GM21825 (cell line): Measurements from ENCODE around the gene ZNF638.

Experiments
- ATAC-seq: cut with Tn5 transposase; IDR thresholded peaks from one replicate; pipeline ENCODE4 v1.9.1; 2021; ENCODE audit warnings: mild to moderate bottlenecking, moderate library complexity; ENCODE audit not compliant: unreplicated experiment

The ZNF638 gene

DNA sequence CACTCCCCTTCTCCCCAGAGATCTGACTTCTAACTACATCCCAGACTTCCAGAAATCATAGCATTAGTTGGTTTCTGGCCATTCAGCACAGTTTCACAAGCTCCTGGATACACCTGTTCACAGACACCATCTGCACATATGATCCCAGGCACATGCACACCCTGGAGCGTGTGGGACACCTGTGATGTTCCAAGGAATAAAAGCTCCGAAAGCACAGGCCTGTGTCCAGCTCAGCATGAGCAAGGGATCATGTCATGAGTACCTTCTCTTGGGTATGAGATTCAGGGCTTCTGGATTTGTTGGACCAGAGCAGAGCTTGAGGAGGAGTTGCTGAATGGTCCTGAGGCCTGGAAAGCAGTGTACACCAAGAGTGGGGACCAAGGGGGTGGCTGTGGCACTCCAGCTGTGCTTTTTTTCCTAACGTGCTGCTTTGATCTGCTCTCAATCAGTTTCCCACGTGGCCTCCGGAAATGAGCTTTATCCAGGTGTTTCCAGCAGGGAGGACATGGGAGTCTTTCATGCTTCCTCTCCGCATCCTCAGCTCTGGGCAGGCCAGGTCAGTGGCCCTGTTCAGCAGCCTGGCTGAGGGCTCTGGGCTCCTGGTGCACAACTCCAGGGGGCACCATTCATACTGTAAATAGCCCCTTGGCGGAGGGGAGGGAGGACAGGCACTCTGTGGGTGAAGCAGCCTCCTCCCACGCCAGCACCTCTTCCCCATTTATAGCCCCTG lies 123.6 kb downstream of the ZNF638 start:
- no peak for ATAC-seq

DNA sequence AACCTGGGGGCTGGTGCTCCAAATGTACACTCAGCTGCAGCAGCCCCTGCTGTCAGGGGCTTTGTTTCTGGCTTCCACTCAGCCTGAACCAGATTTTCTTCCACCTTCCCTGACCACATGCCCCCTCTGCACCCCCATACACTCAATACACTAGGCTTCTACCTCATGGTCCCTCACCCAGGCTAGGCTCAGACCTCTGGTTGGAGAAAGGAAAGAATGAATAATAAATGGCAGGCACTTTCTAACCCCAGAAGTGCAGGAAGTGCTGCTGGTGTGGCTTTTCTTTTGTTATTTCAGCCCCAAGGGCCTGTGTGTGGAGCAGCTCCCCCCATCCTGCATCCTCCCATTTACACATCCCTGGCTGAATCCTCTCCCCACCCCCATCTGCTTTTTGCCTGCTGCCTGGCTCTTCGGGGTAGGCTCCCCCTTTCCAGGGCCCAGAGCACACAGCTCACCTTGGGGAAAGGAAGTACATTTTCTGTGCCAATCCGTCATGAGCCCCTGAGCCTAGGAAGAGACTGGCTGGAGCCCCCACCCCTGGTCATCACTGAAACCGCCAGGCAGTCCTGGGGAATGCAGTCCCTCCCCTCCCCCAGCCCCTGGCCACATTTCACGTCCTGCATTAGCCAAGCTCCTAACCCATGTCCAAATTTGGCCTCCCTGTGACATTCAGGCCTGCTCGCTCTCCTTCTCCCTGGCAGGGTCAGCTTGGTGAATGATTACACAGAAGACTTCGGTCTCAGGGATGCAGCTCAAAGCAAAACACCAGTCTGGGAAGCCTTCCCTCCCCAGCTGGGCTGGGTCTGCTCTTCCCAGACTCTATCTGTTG lies 124.4 kb downstream of the ZNF638 start:
- ATAC-seq, result no peak

GRCh38 chr2:71456617-71457016 lies 125.0 kb downstream of the ZNF638 start:
- ATAC-seq, result no peak

- ATAC-seq, result no peak
Observed at GRCh38 chr2:71457123-71457915, 125.7 kb downstream of the ZNF638 start.

DNA sequence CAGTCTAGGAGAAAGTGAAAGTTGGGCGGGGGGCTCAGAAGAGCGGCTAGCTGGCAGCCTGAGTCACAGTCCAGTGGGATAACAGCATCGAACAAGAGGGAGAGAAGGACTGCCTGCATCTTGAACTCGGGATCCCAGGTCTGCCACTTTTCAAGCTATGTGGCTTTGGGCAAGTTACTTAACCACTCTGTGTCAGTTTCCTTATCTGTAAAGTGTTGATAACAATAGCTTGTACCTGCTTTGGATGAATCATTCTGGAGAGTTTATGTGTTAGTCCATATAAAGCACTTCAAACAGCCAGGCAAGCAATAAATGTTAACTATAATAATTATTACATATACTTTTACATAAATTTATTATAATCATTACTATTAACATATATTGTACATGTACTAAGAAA lies 126.3 kb downstream of the ZNF638 start:
- ATAC-seq, result no peak

- no peak for ATAC-seq
Observed at GRCh38 chr2:71458413-71459083, 127.0 kb downstream of the ZNF638 start.

- no peak for ATAC-seq
Observed at GRCh38 chr2:71459084-71459431, 127.5 kb downstream of the ZNF638 start.

DNA sequence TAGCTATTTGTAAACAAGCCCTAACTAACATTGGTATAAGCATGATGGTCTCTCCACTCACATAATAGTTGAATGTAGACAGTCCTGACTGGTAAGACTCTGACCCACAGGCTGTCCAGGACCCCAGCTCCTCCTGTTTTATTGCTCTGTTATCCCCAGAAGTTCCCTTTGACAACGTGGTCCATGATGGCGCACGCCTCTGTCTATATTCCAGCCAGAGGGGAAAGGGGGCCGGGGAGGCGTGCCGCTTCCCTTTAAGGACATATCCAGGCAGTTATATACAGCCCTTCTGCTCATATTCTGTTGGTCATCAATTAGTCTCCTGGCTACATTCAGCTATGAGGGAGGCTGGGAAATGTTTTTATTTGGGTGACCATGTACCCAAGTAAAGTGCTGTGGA lies 128.5 kb downstream of the ZNF638 start:
- ATAC-seq, result no peak

DNA sequence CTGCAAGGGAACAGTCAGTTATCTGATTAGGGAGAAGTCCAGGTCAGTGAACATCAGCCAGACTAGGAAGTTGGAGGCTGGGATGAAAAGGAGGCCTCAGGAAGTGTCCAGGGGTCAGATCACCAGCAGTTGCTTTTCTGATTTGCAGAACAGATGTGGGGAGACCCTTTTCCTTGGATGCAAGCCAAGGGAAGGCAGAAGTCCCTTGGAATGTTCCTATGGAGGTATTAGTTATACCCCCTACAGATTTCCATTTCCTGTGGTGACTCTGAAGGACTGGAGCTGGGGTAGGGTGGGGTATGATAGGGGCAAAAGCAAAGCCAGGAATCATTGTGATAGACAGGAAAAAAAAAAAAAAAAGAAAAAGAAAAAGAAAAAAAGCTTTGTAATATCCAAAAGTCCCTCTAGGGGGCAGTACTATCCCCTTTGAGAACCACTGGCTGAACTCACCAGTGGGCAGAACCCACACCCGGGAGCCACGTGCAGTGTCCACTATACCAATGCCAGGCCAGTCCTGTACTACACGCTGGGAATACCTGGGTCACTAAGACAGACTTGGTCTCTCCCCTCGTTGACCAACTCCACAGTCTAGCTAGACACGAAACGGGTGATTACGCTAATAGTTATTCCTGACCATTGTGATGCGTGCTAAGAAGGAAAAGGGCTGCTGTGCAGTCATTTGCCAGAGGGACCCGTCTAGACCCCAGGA lies 129.2 kb downstream of the ZNF638 start:
- no peak for ATAC-seq

GRCh38 chr2:71461304-71461671 lies 129.7 kb downstream of the ZNF638 start:
- ATAC-seq, result no peak

DNA sequence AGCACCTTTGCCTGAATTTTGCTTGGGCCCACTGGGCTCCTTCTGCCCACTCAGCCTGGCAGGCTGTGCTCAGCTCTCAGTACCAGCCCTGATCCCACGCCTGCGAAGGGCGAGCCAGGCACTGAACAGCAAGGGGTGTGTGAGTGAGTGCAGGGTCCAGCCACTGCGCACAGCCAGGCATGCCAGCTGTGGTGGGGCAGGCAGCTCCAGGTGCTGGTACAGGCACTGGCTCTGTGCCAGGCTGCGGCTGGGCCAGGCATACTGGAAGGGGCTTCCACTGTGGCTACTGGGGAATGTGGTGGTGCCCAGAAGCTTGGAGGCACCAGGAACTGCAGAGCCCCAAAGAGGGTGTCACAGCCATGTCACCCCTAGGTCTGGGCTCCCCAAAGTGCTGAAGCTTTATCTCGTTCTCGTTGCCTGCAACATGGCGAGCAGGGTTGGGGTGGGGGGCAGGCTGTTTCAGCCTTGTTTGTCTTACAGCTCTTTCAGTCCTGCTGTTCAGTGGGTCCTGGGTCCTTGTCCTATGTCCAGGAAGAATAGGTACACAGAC lies 130.5 kb downstream of the ZNF638 start:
- no peak for ATAC-seq

GRCh38 chr2:71462641-71463341 lies 131.2 kb downstream of the ZNF638 start:
- no peak for ATAC-seq

GRCh38 chr2:71463342-71463654 lies 131.7 kb downstream of the ZNF638 start:
- ATAC-seq, result no peak

- ATAC-seq, result no peak
Observed at GRCh38 chr2:71464389-71464788, 132.8 kb downstream of the ZNF638 start.

- ATAC-seq, result no peak
Observed at GRCh38 chr2:71465356-71465755, 133.8 kb downstream of the ZNF638 start.

- ATAC-seq, result no peak
Observed at GRCh38 chr2:71465961-71466300, 134.3 kb downstream of the ZNF638 start.

DNA sequence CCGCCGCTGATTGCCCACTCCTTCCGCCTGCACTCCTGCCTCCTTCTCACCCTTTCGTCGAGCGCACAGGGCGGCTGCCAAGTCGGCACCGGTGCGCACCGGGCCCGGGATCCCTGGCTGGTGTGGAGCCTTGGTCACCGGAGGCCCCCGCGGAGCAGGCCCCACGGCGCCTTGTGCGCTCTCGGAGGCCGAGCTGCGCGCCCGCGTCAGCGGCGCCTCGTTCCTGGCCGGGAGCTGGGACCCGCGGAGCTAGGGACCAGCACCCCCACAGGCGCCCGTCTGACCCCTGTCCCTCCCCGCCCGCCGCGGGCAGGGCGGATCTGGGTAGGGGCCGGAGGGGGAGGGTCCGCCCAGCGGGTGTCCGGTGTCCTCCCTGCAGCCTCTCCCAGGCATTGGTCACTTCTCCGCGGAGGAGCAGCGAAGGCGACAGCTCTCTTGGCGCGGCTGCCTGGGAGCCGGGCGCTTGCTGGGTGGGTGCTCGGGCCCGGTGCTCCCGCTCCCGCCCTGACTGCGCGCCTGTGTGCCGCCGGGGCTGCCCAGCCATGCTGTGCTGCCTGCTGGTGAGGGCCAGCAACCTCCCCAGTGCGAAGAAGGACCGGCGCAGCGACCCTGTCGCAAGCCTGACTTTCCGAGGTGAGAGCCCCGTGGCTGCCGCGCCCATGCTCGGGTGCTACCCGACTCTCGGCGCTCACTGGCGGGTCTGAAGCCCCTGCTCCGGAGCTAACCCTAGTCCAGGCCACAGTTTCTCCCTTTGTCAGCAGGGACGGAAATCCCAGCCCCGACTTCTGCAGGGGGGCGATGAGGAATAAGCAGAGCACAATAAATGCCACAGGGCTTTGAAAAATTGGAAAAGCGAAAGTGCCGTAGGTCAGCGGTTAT lies 135.0 kb downstream of the ZNF638 start:
- ATAC-seq, result no peak

DNA sequence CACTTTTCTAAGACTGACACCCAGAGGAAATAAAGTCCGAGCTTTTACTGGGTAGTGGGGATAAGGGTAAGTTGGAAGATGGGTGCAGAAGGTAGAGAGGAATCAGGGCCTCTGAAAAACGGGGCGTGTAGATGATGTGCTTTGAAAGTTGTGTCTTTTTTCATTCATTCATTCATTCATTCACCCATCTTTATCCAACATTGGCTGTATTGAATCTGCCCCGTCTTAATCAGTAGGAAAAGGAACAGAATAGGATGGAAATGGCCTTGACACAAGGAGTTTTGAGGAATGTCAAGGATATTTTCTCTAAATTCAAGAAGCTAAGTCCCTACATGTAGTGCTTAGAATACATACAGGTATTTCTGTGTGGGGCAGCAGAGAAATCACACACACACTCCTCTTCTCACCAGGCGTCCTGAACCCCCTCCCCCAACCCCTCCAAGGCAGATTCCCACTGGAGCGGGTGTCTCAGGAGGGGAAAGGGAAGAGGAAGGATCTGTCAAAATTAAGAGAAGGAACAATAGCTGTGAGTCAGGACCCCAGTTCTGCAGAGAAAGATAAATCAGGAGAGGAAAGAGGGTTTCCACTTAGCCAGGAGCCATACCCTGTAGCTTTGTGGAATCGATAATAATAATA lies 135.7 kb downstream of the ZNF638 start:
- ATAC-seq, result no peak
